Suprapubic skin (tissue), 4 donors: Measurements from ENCODE around the gene TNS1.

Source experiments
- EP300 ChIP-seq: sonication (generic); formaldehyde crosslinking; IDR thresholded peaks from one replicate; pipeline ENCODE4 v1.6.1; 2017; ENCODE audit warnings: antibody characterized with exemption
- POLR2A ChIP-seq, 2 donors: fragments of 450-650 bp; IDR thresholded peaks; one replicate each; pipeline ENCODE4 v1.6.1; 2017; ENCODE audit warnings: antibody characterized with exemption in 2 of 2, mild to moderate bottlenecking in 2 of 2, moderate library complexity in 2 of 2
- POLR2AphosphoS5 ChIP-seq, 3 donors: sonication (generic); formaldehyde crosslinking; IDR thresholded peaks; one replicate each; pipeline ENCODE4 v1.6.1; 2017; ENCODE audit warnings: antibody characterized with exemption in 3 of 3
- TF ChIP-seq, protein P1 (sequence below), 2 donors: fragments of 200-600 bp in 1 of 2; fragments of 450-650 bp in 1 of 2; sonication (generic) in 1 of 2; IDR thresholded peaks; one replicate each; pipeline ENCODE4 v1.5.1; 2016 to 2019; ENCODE audit warnings: antibody characterized with exemption in 2 of 2, mild to moderate bottlenecking in 1 of 2, moderate library complexity in 1 of 2

DNA sequence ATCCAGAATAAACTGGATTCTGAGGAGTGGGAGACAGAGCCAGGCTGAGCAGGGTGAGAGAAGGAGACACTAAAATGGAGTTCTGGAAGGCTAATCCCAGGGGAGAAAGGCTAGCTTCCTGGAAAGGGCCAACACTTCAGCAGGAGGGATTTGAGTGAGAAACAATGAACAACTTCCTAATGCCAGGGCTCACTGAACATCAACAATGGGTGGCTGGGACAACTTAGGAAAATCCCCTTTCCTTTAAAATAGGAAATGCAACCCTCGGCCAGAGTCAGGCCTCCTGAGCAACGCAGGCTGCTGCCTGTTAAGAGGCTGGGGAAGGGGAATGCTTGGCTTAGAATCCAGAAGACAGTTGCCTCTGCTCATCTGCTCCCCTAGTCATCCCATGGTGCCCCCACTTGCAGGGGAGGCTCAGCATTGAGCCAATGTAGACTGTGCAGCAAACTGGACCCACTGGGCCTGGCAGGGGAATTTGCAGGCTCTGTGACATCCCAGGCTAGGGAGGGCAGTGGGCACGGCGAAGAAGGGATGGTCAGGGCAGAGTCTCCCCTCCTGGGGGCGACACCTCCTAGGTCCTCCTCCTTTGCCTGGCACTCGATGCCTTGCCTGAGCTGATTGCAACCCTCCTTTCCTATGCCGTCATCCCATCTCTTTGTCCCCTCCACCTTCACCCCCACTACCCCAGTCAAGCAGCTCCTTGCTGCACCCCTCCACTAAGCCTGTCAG lies 182.5 kb downstream of the TNS1 start:
- no peak for TF ChIP-seq POLR2A (IDR thresholded peaks at IDR 0.05)
- no peak for TF ChIP-seq POLR2AphosphoS5 (IDR thresholded peaks at IDR 0.05)
- TF ChIP-seq, protein P1, sequence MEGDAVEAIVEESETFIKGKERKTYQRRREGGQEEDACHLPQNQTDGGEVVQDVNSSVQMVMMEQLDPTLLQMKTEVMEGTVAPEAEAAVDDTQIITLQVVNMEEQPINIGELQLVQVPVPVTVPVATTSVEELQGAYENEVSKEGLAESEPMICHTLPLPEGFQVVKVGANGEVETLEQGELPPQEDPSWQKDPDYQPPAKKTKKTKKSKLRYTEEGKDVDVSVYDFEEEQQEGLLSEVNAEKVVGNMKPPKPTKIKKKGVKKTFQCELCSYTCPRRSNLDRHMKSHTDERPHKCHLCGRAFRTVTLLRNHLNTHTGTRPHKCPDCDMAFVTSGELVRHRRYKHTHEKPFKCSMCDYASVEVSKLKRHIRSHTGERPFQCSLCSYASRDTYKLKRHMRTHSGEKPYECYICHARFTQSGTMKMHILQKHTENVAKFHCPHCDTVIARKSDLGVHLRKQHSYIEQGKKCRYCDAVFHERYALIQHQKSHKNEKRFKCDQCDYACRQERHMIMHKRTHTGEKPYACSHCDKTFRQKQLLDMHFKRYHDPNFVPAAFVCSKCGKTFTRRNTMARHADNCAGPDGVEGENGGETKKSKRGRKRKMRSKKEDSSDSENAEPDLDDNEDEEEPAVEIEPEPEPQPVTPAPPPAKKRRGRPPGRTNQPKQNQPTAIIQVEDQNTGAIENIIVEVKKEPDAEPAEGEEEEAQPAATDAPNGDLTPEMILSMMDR (IDR thresholded peaks at IDR 0.05) = no peak
- no peak for TF ChIP-seq EP300
